Non-pigmented ciliary epithelial cell (primary cell): ENCODE measurements around the gene B3GALT6.
"Not testable (repeated sequence)": the region's sequence is repeated elsewhere in the genome, so short reads cannot be mapped to it uniquely, and the experiment has no call there.

ENCODE experiments used
- DNase-seq: peaks from one replicate; pipeline ENCODE4 v3.0.0-alpha.2; 2010; ENCODE audit warnings: low read depth

Gene B3GALT6

DNA sequence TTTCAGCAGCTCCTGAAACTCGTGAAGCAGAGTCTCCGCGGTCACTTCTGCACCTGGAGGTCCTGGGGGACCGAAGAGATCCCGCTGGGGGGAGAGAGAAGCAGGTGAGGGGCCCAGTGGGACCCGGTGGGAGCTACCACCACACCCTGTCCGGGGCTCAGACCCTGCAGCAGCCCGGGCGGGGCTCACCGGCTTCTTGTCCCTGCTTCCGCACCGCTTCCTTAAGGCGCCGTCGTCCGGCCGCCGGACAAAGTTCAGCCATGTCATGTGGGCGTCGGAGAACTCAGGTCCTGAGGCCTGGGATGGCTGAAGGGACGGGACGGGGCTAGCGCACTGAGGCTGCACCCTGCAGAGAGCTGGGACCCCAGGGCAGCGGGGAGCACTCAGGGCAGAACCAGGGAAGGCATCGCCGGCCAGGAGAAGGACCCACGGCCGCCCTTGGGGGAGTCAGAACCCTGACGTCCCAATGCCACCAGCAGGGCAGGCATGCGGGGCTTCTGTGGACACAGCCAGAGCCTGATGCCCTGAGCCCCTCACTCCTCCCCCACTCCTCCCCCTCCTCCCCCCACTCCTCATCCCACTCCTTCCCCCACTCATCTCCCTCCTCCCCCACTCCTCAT is 12.3 kb downstream of the B3GALT6 start:
- DNase-seq: no peak

DNA sequence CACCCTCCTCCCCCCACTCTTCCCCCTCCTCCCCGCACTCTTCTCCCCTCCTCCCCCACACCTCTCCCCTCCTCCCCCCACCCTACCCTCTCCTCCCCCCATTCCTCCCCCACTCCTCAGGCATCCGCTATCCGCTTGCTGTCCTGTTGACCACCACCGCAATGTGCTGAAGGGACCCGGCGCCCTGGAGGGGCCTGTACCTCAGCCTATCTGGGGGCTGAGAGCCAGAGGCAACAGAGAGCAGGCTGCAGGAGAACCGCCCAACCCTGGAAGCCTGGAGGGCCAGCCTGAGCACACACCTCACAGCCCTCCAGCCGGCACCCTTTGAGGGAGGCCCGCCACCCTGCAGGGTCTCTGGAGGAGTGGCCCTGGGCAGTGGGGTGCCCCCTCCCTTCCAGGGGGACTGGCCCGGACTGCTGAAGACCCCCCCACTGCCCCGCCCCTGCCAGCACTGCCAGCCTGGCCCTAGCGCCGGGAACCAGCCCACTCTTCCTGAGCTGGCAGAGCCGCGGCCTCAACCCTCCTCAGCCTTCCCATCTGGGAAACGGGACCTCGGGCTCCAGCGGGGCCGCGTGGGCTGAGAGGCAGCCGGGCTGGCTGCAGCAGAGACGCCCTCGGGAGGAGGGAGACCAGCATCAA is 13.3 kb downstream of the B3GALT6 start:
- no peak for DNase-seq

DNA sequence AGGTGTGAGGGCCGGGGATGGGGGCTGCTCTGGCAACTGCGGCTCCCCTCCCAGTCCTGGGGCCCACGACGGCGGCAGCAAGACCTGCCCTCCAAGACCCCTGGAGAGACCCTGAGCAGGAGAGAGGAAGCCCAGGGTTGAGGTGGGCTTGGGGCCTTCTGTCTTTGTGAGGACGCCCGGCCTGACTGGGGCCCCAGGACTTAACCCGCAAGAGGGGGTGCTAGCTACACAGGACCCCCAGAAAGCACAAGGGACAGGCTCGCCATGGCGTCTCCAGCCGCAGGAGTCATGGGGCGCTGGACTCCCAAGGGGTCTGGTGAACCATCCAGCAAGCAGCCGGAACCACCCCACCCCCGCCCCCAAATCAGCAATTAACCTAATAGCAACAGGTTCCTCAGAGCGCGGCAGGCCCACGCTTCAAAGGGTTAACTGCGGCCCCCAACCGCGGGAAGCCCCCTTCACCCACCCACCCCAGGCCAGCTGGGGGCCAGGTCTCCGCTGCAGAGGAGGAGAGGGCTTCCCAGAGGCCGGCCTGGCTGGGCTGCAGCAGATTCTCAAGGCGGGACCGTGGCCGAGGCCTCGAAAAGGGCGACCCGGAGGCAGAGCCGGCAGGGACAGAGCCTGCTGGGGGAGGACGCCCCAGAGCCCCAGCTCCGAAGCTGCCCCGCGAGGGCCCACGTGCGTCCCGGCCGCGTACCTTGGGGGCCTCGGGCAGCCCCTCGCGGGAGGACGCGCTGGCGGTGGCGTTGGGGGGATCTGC is 14.0 kb downstream of the B3GALT6 start:
- DNase-seq: no peak

DNA sequence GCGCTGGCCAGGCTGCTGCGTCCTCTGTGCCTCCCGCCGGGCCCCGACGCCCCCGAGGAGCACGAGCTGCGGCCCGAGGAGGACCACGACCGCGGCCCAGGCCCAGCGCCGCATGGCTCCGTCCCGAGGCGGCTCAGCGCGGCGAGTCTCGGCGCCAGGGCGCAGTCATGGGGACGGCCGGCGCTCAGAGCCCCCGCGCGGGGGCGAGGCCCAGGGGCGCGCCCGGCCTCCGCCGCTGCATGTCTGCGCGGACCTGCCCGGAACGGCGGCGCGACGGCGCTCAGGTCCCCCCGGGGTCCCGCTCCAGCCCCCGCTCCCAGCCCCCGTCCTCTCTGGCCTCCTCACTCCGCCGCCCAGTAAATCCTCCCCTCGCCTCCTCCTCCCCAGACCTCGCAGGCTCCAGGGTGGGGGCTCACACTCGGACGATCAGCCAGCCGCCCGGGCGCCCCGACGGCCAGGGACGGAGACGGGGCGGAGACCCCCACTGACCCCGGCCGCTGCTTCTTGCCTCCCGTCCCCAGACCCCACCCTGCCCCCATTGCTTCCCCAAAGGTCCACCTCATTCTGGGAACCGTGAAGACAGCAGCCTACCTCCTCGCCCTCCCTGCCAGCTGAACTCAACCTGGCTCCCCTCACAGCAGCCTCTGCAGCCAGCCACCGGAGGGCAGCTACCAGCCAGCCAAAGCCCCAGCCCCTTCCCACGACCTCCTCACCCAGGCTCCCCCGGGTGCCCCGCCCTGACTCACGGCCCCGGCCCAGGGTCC is 14.7 kb downstream of the B3GALT6 start, which contains the start of gene C1QTNF12:
Gene C1QTNF12 (minus strand): TSS at position 146 of the 764 bp plus-strand sequence. CDS start 32 bp downstream, at position 114.
- no peak for DNase-seq

DNA sequence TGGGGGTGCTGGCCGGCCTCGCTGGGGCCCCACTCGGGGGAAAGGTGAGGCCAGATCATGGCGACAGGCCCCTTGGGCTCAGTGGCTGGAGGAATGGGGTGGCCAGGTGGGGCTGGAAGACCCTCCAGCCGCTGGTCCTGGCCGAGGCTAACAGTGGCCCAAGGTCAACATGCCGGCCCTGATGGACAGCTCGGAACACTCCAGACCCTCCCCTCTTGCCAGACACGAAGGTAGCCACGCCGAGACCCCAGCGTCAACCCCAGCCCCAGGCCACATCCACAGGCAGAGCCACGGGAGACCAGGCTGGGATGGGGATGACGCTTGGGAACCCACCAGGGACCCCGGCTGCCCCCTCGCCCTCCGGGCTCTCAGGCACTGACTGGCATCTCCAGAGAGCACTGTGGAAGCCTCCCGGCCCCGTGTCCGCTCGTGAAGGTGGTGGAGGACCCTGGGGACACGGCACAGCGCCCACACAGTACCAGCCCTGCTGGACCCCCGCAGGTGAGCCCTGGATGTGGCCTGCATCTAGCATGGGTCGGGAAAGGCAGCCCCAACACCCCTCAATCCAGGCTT is 15.4 kb downstream of the B3GALT6 start:
- DNase-seq: no peak

DNA sequence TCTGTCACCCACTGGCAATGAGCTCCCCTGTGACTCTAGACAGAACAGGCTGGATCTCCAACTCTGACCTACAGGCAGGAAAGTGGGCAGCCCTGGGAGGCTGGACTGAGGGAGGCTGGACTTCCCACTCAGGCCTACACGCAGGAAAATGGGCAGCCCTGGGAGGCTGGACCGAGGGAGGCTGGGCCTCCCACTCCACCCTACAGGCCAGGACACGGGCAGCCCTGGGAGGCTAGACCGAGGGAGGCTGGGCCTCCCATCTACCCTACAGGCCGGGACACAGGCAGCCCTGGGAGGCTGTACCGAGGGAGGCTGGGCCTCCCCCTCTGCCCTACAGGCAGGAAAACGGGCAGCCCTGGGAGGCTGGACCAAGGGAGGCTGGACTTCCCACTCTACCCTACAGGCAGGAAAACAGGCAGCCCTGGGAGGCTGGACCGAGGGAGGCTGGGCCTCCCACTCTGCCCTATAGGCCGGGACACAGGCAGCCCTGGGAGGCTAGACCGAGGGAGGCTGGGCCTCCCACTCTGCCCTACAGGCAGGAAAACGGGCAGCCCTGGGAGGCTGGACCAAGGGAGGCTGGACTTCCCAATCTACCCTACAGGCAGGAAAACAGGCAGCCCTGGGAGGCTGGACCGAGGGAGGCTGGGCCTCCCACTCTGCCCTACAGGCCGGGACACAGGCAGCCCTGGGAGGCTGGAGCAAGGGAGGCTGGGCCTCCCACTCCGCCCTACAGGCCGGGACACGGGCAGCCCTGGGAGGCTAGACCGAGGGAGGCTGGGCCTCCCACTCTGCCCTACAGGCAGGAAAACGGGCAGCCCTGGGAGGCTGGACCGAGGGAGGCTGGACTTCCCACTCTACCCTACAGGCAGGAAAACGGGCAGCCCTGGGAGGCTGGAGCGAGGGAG is 16.2 kb downstream of the B3GALT6 start:
- not testable (repeated sequence) for DNase-seq

DNA sequence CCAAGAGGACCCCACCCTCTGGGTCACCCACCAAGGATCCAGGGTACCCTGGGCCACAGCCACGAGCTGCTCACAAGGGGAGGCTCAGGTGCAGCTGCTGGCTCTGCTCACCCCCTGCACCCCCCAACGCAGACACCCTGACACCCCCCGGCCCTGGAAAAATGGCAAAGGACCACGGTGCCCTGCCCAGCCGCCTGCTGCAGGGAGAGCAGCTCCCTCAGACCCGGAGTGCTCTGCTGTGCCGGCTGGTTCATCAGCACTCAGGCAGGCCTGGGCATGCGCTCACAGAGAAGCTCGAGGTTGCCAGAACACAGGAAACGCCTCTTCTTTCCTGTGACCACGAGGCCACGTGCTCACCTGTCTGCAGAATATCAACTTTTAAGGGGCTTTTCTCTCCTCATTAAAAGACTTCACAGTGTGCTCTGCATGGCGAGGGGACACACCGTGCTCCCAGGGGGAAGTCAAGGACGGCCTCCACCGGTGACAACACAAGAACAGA is 18.8 kb downstream of the B3GALT6 start:
- DNase-seq: no peak

DNA sequence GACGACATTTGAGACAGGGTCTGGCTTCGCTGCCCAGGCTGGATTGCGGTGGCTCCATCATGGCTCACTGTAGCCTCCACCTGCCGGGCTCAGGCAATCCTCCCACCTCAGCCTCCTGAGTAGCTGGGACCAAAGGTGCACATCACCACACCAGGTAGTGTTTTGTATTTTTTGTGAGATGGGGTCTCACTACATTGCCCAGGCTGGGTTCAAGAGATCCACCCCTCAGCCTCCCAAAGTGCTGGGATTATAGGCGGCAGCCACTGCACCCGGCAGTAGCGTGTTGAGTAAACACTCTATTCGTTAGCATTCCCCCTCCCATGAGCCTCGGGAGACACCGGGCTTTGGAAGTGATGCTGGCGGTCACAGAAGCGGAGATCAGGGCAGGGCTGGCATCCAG is 21.3 kb downstream of the B3GALT6 start:
- DNase-seq: no peak

DNA sequence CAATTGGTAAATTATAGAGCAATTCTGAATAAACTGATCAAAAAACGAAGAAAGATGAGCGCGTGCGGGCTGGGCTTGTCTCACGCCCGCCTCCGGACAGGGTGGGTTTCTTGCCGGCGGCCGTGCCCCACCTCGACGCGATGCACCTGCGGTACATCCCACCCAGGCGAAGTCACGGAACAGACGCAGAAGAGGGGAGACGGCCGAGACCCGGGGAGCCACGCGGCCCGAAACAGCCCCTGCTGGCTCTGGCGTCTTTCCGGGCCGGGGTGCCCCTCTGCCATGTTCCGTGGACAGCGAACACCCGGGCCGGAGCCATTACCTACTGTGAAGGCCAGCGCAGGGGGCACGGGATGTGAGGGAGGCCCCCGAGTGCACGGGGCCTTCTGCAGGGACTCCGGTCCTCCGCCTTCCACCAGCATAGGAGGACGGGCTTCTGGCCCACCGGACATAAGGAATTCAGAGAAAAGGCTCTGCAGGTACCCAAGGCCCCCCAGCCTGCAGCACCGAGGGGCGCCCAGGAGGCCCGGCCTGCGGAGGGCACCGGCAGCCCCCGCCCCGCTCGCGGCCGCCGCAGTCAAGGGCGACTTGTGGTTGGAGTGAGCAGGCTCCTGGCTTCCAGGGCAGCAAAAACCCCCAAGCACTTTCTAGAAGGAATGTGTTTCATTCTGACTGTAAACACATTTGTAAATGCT is 22.1 kb downstream of the B3GALT6 start:
- no peak for DNase-seq

DNA sequence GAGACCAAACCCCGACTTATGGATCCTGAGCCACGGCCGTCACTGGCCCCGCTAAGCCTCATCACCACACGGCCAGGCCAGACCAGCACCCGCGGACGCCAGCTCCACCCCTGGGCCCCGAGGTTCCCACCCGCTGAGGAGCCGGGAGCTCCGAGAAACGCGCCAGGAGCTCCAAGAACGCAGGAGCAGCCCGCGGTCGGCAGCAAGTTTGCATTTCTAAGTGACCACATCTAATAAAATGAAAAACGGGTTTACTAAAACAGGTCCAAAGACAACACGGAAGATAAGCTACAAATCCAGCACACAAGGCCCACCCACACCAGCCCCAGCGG is 22.6 kb downstream of the B3GALT6 start:
- no peak for DNase-seq

DNA sequence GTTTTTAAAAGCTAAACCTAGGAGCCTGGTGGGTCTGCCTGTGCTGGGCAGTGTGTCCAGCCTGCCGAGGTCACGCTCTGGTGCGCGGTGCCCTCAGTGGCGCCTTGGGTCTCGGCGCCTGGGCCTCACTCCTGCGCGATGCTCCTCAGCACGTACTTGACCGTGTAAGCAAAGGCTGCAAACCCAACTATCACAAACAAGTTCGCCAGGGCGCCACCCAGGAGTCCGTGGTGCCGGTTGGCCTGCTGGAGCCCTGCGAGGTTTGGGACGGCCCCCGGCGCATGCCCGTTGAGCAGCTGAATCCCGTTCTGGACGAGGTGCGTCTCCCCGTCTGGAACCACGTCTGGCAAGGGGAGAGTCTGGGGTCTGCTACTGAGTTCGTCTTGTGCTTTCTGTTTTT is 23.0 kb downstream of the B3GALT6 start:
- DNase-seq: no peak

DNA sequence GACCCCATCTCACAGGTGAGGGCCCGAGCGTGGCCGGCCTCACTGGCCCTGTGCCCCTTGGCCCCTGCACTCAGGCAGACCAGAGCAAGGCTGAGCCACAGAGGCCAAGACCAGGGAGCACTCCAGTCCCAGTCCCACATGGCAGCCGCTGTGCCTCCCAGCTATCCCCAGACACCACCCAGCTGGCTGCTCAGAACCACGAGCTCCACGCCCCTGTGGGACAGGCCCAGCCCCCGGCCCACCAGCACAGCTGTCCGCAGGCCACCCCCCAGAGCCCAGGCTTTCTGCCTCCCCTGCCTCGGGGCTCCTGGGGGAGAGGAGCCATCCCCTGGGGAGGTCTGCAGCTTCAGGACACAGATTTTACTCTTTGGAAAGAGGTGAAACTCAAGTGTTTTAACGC is 23.6 kb downstream of the B3GALT6 start:
- DNase-seq: no peak

DNA sequence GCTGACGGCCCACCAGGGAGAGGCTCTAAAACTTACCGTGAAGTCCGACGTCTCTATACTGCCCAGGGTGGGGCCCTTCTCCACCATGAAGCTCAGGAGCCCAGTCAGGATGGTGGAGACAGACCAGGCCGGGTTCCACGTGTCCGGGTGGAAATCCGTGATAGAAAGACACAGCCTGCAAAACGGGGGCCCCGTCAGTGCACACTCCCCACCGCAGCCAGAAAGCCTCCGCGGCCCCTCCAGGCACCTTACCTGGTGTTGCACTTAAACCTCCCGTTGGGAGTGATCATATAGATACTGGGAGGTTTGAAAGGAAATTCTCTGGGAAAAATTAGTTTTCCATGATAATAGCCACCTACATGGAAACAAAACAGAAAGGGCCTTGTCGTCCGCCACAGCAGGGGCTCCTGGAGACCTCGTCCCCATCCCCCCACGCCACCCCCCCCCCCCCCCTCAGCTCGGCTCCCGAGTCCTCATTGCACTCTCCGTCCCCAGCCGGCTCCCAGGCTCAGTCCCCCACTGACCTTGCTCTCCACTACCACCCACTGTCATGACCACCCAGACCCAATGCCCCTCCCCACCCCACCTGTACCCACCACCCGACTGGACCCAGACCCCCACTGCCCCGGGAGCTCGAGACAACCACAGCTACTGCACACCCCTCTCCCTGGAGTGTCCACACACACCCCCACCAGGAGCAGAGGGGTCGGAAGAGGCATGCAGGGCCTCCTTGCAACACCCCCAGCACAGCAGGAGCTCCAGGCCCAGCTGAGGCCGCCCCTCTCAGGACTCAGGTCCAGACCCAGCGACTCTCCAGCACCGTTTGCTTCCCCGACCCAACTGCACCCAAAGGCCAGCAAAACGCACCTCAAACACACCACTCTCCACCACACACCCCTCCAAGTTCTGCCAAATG is 25.2 kb downstream of the B3GALT6 start:
- no peak for DNase-seq

DNA sequence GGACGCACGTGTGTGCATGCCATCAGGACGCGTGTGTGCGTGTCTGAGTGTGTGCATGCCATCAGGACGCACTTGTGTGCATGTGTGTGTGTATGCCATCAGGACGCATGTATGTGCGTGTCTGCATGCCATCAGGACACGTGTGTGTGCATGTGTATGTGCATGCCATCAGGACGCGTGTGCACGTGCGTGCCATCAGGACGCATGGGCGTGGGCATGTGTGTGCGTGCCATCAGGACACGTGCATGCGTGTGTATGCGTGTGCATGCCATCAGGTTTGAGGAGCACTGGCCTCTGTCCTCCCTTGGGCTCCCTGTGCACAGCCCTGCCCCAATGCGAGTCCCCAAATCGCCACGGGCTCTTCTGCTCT is 27.1 kb downstream of the B3GALT6 start:
- no peak for DNase-seq

DNA sequence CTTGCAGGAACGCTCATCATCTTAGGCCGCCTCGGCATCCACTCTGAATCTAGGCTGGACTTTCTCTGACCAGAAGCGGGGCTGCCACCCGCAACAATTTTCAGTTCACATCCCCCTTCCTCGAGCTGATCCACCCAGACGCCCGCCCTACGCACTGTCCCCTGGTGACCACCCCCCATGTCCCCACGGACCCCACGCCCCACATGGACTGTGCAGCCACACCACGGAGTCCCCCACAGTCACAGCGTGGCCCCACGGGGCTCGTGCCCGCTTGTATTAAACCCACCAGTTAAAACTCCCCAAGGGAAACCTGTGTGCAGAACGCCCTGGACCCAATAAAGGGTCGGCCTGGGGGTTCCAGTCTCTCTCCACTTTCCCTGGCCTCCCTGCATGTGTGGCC is 27.5 kb downstream of the B3GALT6 start:
- DNase-seq: no peak

DNA sequence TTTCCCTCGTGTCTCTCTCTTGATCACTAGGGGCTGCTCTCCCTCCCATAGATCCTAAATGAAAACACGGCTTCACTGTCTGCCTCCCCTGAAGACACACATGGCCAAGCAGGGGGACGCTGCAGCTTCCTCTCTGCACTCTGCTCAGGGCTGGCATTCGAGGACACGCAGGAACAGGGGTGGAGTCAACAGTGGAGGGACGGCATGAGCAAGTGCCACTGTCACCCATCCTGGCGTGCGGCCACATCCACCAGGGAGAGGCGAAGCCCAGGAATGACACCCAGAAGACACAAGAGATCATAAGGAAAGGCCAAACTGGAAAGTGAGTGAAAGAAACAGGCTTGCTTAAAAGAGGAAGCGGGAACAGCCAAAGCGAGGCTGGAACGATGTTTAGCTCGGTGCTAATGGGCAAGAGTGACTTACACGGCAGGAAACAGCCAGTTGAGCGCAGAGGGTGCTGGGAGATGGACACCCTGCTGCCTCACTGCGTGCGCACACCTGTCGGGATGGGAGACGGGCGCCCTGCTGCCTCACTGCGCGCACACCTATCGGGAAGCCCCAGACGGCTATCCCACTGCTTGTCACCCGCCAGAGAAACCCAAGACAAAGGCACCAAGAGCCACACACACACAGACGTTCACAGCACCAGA is 28.0 kb downstream of the B3GALT6 start:
- no peak for DNase-seq

DNA sequence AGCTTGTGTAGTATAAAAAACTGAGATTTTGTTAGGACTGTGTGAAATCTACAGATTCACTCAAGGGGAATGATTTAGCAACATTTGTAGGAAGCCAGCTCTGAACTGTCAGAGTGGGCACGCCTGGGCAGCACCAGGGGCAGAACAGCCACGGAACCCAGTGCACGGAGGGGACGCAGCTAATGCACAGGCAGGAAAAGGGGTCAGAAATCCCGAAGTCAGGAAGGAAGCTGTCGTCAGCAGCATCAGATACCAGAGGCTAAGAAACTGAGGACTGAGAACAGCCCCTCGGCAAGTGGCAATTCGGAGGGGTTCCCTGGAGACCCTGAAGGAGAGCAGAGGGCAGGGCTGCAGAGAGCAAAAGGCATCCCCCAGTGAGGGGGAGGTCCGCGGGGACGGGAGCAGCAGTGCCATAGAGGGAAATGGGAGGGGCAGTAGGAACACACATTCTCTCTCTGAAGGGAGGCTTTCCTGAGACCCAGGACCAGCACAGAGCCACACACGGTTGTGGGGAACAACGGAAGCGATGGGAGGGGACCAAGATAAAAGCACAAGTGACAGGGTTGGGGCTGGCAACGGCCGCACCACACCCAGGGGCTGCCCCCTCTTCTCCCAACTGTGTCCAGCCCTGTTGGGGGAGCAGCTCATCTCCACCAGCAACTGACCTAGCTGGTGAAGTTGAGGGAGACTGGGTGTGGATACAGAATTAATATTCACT is 29.0 kb downstream of the B3GALT6 start:
- no peak for DNase-seq

DNA sequence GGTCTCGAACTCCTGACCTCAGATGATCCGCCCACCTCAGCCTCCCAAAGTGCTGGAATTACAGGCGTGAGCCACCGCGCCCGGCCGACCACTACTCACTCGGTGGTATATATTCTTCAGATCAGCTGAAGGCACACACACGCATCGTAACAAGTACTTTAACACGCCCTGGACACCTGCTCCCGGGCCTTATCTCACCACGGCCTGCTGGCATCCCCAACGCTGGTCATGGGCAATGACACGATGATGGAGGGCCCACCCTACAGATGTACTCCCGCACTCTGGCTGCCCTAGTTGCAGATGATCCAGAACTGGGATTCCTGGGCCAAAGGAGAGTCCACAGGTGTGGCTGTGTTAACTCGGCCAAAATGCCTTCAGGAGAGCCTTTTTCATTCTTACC is 30.0 kb downstream of the B3GALT6 start:
- no peak for DNase-seq
